HEK293 (cell line): ENCODE results near the gene INPP4B.

ENCODE experiments used
- CTCF ChIA-PET: fragments of 350-600 bp; formaldehyde crosslinking; extraction: SDS; loops from one replicate; lab custom pipeline; 2021; ENCODE audit warnings: antibody characterized with exemption; lab: Yijun Ruan, JAX
- POLR2A ChIA-PET: fragments of 300-600 bp; formaldehyde crosslinking; extraction: SDS; loops from one replicate; lab custom pipeline; 2020; ENCODE audit warnings: antibody characterized with exemption, inconsistent platforms; lab: Yijun Ruan, JAX
- H3K27ac ChIP-seq: fragments of 200-500 bp; sonication (Bioruptor generic); 2 replicates; pipeline ENCODE4 v1.5.1; 2014; ENCODE audit warnings: low read depth, low read length, control low read depth, inconsistent platforms; ENCODE audit errors: extremely low read depth
- H3K36me3 ChIP-seq, 2 experiments: fragments of 200-500 bp in 1 of 2; sonication (Bioruptor generic) in 1 of 2; 1 replicate in 1 of 2; 2 replicates in 1 of 2; pipeline ENCODE4 v1.5.1; 2014 to 2017; ENCODE audit warnings: inconsistent platforms in 2 of 2, low read length in 2 of 2; ENCODE audit not compliant: control insufficient read depth in 2 of 2, insufficient read depth in 1 of 2
- H3K4me1 ChIP-seq: fragments of 200-500 bp; sonication (Bioruptor generic); 2 replicates; pipeline ENCODE4 v1.5.1; 2014; ENCODE audit warnings: mild to moderate bottlenecking, low read length, inconsistent platforms; ENCODE audit not compliant: control insufficient read depth, insufficient read depth
- H3K4me3 ChIP-seq: 2 replicates; pipeline ENCODE4 v1.5.1; 2011; ENCODE audit warnings: low read depth, mild to moderate bottlenecking, control low read depth, low read length, moderate library complexity
- H3K9me3 ChIP-seq: fragments of 200-500 bp; sonication (Bioruptor generic); 2 replicates; pipeline ENCODE4 v1.5.1; 2014; ENCODE audit warnings: low read depth, low read length, inconsistent platforms; ENCODE audit not compliant: control insufficient read depth, insufficient read depth
- PRDM1 ChIP-seq: fragments of 450-650 bp; formaldehyde crosslinking; IDR thresholded peaks from 2 replicates; pipeline ENCODE4; 2016; ENCODE audit warnings: missing biosample characterization, missing genetic modification characterization
- SALL2 ChIP-seq: fragments of 450-650 bp; formaldehyde crosslinking; IDR thresholded peaks from 2 replicates; pipeline ENCODE4 v1.5.0; 2017; ENCODE audit warnings: missing biosample characterization, mild to moderate bottlenecking, missing genetic modification characterization, borderline replicate concordance
- ZBTB17 ChIP-seq: fragments of 450-650 bp; formaldehyde crosslinking; IDR thresholded peaks from 2 replicates; pipeline ENCODE4 v1.5.1; 2016; ENCODE audit warnings: missing biosample characterization, missing genetic modification characterization
- ZFP3 ChIP-seq: fragments of 450-650 bp; formaldehyde crosslinking; IDR thresholded peaks from 2 replicates; pipeline ENCODE4 v1.5.1; 2016; ENCODE audit warnings: low read depth, missing biosample characterization, missing genetic modification characterization
- ZNF121 ChIP-seq: fragments of 450-650 bp; formaldehyde crosslinking; IDR thresholded peaks from 2 replicates; pipeline ENCODE4 v1.5.1; 2016; ENCODE audit warnings: missing biosample characterization, missing genetic modification characterization
- ZNF155 ChIP-seq: fragments of 450-650 bp; formaldehyde crosslinking; IDR thresholded peaks from 2 replicates; pipeline ENCODE4 v1.5.1; 2016; ENCODE audit warnings: missing biosample characterization, missing genetic modification characterization
- ZNF211 ChIP-seq: fragments of 450-650 bp; formaldehyde crosslinking; IDR thresholded peaks from 2 replicates; pipeline ENCODE4 v1.5.1; 2016; ENCODE audit warnings: low read depth, missing biosample characterization, missing genetic modification characterization
- ZNF335 ChIP-seq: fragments of 450-650 bp; formaldehyde crosslinking; conservative IDR thresholded peaks from 2 replicates; pipeline ENCODE4 v1.5.1; 2016; ENCODE audit warnings: missing biosample characterization, missing genetic modification characterization
- ZNF354C ChIP-seq: fragments of 450-650 bp; formaldehyde crosslinking; IDR thresholded peaks from 2 replicates; pipeline ENCODE4 v1.5.1; 2016; ENCODE audit warnings: missing biosample characterization, missing genetic modification characterization, low read depth, borderline replicate concordance
- ZNF433 ChIP-seq: fragments of 450-650 bp; formaldehyde crosslinking; IDR thresholded peaks from 2 replicates; pipeline ENCODE4 v1.5.1; 2016; ENCODE audit warnings: missing biosample characterization, missing genetic modification characterization, low read depth
- ZNF510 ChIP-seq: fragments of 450-650 bp; formaldehyde crosslinking; IDR thresholded peaks from 2 replicates; pipeline ENCODE4 v1.5.1; 2018; ENCODE audit warnings: mild to moderate bottlenecking, missing genetic modification characterization, missing biosample characterization; ENCODE audit not compliant: insufficient replicate concordance
- ZNF560 ChIP-seq: fragments of 450-650 bp; formaldehyde crosslinking; IDR thresholded peaks from 2 replicates; pipeline ENCODE4 v1.5.1; 2017; ENCODE audit warnings: missing biosample characterization, missing genetic modification characterization, borderline replicate concordance
- ZNF571 ChIP-seq: fragments of 450-650 bp; formaldehyde crosslinking; IDR thresholded peaks from 2 replicates; pipeline ENCODE4 v1.5.0; 2017; ENCODE audit warnings: missing biosample characterization, missing genetic modification characterization
- ZNF664 ChIP-seq: fragments of 450-650 bp; formaldehyde crosslinking; IDR thresholded peaks from 2 replicates; pipeline ENCODE4 v1.5.1; 2016; ENCODE audit warnings: missing biosample characterization, missing genetic modification characterization
- ZNF747 ChIP-seq: fragments of 450-650 bp; formaldehyde crosslinking; IDR thresholded peaks from 2 replicates; pipeline ENCODE4 v1.5.1; 2016; ENCODE audit warnings: missing biosample characterization, missing genetic modification characterization
- TF ChIP-seq, protein P1 (sequence below): fragments of 450-650 bp; formaldehyde crosslinking; IDR thresholded peaks from 2 replicates; pipeline ENCODE4 v1.5.1; 2016; ENCODE audit warnings: missing biosample characterization, missing genetic modification characterization
- TF ChIP-seq, protein P2 (sequence below): fragments of 450-650 bp; formaldehyde crosslinking; conservative IDR thresholded peaks from 2 replicates; pipeline ENCODE4 v1.5.1; 2016; ENCODE audit warnings: low read depth, missing biosample characterization, missing genetic modification characterization
- TF ChIP-seq, protein P3 (sequence below): fragments of 450-650 bp; formaldehyde crosslinking; IDR thresholded peaks from 2 replicates; pipeline ENCODE4 v1.5.1; 2016; ENCODE audit warnings: missing biosample characterization, missing genetic modification characterization

Gene INPP4B

DNA sequence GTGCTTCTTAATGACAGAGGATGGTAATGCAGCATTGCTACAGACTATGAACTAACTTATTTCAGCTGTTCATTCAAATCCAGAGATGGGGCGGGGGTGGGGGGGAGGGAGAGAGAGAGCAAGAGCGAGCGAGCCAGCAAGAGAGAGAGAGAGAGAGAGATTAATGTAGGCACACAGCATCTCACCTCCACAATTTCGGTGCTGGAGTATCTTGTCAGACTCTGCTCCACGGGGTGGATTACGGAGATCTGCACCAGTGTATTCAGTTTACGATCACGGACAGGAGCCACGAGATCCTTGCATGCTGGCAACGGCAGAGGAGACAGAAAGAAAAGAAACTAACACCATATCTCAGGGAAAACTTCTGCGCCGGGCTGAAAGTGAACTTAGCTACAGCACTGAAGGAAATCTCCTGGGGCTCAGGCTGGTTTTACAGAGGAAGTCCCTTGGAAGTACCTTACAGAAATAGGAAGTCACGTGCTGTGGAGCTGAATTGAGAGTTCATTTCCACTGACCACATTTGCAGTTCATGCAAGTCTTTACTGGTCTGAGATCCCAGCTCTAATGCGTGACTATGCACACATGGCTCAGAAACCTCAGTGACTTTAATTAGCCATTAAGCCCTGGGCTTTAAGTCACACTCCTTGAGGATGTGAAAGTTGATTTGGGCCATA is 440.9 kb downstream of the INPP4B start (continued):
- TF ChIP-seq ZNF571 (tag by site-specific recombination) (no peak), PRDM1 (tag by site-specific recombination) (peak; percentile 67; the same call in 1 of the 2 replicates), ZNF211 (tag by site-specific recombination) (no peak), ZNF664 (tag by site-specific recombination) (peak; percentile 63; the same call in 1 of the 2 replicates), ZNF433 (no peak), ZNF155 (no peak), ZNF747 (tag by site-specific recombination) (no peak), ZNF560 (tag by site-specific recombination) (no peak), ZFP3 (no peak), ZNF510 (tag by site-specific recombination) (no peak)
- TF ChIP-seq, protein P1, sequence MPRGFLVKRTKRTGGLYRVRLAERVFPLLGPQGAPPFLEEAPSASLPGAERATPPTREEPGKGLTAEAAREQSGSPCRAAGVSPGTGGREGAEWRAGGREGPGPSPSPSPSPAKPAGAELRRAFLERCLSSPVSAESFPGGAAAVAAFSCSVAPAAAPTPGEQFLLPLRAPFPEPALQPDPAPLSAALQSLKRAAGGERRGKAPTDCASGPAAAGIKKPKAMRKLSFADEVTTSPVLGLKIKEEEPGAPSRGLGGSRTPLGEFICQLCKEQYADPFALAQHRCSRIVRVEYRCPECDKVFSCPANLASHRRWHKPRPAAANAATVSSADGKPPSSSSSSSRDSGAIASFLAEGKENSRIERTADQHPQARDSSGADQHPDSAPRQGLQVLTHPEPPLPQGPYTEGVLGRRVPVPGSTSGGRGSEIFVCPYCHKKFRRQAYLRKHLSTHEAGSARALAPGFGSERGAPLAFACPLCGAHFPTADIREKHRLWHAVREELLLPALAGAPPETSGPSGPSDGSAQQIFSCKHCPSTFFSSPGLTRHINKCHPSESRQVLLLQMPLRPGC (tag by site-specific recombination), result 0 out of 2 replicates have a peak, but pooled peaks have one; percentile 7
- TF ChIP-seq, protein P2, sequence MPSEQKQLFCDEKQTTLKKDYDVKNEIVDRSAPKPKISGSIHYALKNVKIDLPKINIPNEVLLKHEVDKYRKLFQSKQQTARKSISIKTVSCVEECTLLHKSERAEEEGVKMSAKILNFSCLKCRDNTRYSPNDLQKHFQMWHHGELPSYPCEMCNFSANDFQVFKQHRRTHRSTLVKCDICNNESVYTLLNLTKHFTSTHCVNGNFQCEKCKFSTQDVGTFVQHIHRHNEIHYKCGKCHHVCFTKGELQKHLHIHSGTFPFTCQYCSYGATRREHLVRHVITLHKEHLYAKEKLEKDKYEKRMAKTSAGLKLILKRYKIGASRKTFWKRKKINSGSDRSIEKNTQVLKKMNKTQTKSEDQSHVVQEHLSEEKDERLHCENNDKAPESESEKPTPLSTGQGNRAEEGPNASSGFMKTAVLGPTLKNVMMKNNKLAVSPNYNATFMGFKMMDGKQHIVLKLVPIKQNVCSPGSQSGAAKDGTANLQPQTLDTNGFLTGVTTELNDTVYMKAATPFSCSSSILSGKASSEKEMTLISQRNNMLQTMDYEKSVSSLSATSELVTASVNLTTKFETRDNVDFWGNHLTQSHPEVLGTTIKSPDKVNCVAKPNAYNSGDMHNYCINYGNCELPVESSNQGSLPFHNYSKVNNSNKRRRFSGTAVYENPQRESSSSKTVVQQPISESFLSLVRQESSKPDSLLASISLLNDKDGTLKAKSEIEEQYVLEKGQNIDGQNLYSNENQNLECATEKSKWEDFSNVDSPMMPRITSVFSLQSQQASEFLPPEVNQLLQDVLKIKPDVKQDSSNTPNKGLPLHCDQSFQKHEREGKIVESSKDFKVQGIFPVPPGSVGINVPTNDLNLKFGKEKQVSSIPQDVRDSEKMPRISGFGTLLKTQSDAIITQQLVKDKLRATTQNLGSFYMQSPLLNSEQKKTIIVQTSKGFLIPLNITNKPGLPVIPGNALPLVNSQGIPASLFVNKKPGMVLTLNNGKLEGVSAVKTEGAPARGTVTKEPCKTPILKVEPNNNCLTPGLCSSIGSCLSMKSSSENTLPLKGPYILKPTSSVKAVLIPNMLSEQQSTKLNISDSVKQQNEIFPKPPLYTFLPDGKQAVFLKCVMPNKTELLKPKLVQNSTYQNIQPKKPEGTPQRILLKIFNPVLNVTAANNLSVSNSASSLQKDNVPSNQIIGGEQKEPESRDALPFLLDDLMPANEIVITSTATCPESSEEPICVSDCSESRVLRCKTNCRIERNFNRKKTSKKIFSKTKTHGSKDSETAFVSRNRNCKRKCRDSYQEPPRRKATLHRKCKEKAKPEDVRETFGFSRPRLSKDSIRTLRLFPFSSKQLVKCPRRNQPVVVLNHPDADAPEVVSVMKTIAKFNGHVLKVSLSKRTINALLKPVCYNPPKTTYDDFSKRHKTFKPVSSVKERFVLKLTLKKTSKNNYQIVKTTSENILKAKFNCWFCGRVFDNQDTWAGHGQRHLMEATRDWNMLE, result peak; percentile 48; the same call in 1 of the 2 replicates
- TF ChIP-seq, protein P3, sequence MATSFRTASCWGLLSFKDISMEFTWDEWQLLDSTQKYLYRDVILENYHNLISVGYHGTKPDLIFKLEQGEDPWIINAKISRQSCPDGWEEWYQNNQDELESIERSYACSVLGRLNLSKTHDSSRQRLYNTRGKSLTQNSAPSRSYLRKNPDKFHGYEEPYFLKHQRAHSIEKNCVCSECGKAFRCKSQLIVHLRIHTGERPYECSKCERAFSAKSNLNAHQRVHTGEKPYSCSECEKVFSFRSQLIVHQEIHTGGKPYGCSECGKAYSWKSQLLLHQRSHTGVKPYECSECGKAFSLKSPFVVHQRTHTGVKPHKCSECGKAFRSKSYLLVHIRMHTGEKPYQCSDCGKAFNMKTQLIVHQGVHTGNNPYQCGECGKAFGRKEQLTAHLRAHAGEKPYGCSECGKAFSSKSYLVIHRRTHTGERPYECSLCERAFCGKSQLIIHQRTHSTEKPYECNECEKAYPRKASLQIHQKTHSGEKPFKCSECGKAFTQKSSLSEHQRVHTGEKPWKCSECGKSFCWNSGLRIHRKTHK (tag by site-specific recombination), result no peak
- TF ChIP-seq, all 188 proteins: peak for 34

DNA sequence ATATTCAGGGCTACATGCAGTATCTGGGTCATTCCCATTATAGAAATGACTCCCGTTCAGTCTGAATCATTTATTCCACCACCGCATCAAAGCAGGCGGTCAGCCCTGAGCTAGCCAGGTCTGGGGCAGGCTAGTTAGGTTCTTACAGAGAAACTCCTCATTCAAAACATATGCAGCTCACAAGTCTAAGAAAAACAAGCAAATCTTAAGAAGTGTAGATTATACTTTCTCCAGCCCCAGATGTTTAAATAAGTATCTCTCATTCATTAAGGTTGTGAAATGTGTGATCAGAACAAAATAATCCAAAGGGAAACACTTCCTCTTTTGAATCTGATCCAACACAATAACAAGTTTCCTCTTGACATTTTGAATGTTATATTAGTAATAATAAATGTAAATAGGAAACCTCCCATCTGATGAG is 441.9 kb downstream of the INPP4B start:
- H3K27ac ChIP-seq, result no peak overlapping the region
- peak overlapping the region; percentile 56 for H3K4me3 ChIP-seq
- POLR2A ChIA-PET, result no interaction called here
- CTCF ChIA-PET, result no interaction called here
- no peaks in the 10 kb centered on the region for H3K36me3 ChIP-seq
- H3K9me3 ChIP-seq, result no peaks in the 10 kb centered on the region
- peaks cover 8% of the 10 kb centered on the region; the same call in 1 of the 2 replicates for H3K4me1 ChIP-seq
- no peak for TF ChIP-seq SALL2
- TF ChIP-seq ZNF121, result 0 out of 2 replicates have a peak, but pooled peaks have one; percentile 18
- TF ChIP-seq ZNF354C, result no peak
- peak; percentile 63 for TF ChIP-seq ZBTB17 (tag by site-specific recombination)
- peak; percentile 15; the same call in 1 of the 2 replicates for TF ChIP-seq ZNF335
- TF ChIP-seq, all 188 proteins: peak for 3
